ENCODE results near the gene SPATA21. TPM values are rescaled to one million over a fixed set of nuclear protein-coding genes. Genes with fewer than 3 reads are reported as not detected.

Gene SPATA21
- total RNA-seq, 1 donor from 2014 or later, result not detected

- H3K9me3 Mint-ChIP-seq, result no peaks in the 10 kb centered on the region
- DNase-seq (ENCODE audit: low read depth, low spot score), result no peak
- H3K36me3 Mint-ChIP-seq (ENCODE audit: low read depth), result no peaks in the 10 kb centered on the region
- no peak for TF ChIP-seq CTCF (conservative IDR thresholded peaks at IDR 0.05)
- no peaks in the 10 kb centered on the region for H3K27me3 Mint-ChIP-seq (ENCODE audit: low read depth)
- peaks cover 11% of the 10 kb centered on the region for H3K4me1 Mint-ChIP-seq
- no peak overlapping the region for H3K4me3 Mint-ChIP-seq
- no peak overlapping the region for H3K27ac Mint-ChIP-seq (ENCODE audit: unreplicated experiment)
These were observed 2.7 kb downstream of the SPATA21 start for GRCh38 chr1:16434501-16434900.

GRCh38 chr1:16434007-16434406, 3.2 kb downstream of the SPATA21 start:
- Mint-ChIP-seq H3K4me1 (peaks cover 11% of the 10 kb centered on the region), H3K9me3 (no peaks in the 10 kb centered on the region), H3K4me3 (no peak overlapping the region), H3K36me3 (ENCODE audit: low read depth) (no peaks in the 10 kb centered on the region), H3K27ac (ENCODE audit: unreplicated experiment) (no peak overlapping the region), H3K27me3 (ENCODE audit: low read depth) (no peaks in the 10 kb centered on the region)
- TF ChIP-seq CTCF (conservative IDR thresholded peaks at IDR 0.05), result no peak
- DNase-seq (ENCODE audit: low read depth, low spot score), result no peak

GRCh38 chr1:16433030-16433429, 4.2 kb downstream of the SPATA21 start:
- Mint-ChIP-seq H3K9me3 (no peaks in the 10 kb centered on the region), H3K4me1 (peaks cover 11% of the 10 kb centered on the region), H3K27me3 (ENCODE audit: low read depth) (no peaks in the 10 kb centered on the region), H3K4me3 (no peak overlapping the region), H3K27ac (ENCODE audit: unreplicated experiment) (no peak overlapping the region), H3K36me3 (ENCODE audit: low read depth) (no peaks in the 10 kb centered on the region)
- no peak for DNase-seq (ENCODE audit: low read depth, low spot score)
- no peak for TF ChIP-seq CTCF (conservative IDR thresholded peaks at IDR 0.05)

- Mint-ChIP-seq H3K36me3 (ENCODE audit: low read depth) (no peaks in the 10 kb centered on the region), H3K27ac (ENCODE audit: unreplicated experiment) (no peak overlapping the region), H3K9me3 (no peaks in the 10 kb centered on the region), H3K27me3 (ENCODE audit: low read depth) (no peaks in the 10 kb centered on the region), H3K4me3 (no peak overlapping the region), H3K4me1 (peaks cover 11% of the 10 kb centered on the region)
- TF ChIP-seq CTCF (conservative IDR thresholded peaks at IDR 0.05), result no peak
- DNase-seq (ENCODE audit: low read depth, low spot score), result no peak
These were observed 6.6 kb downstream of the SPATA21 start for GRCh38 chr1:16430606-16431005.

GRCh38 chr1:16425125-16426025, 11.8 kb downstream of the SPATA21 start:
- Mint-ChIP-seq H3K4me3 (no peak overlapping the region), H3K4me1 (peaks cover under 1% of the 10 kb centered on the region), H3K27ac (ENCODE audit: unreplicated experiment) (no peak overlapping the region), H3K36me3 (ENCODE audit: low read depth) (no peaks in the 10 kb centered on the region), H3K27me3 (ENCODE audit: low read depth) (peaks cover 3% of the 10 kb centered on the region), H3K9me3 (no peaks in the 10 kb centered on the region)
- DNase-seq (ENCODE audit: low read depth, low spot score), result no peak
- TF ChIP-seq CTCF (conservative IDR thresholded peaks at IDR 0.05), result no peak
